Activated CD4-positive, alpha-beta T cell treated with anti-CD3 and anti-CD28 coated beads for 1 hour (primary cell): Measurements from ENCODE around the gene VRK3.
A peak's percentile ranks its signal among the peaks of the same experiment; 100 is the strongest.

ENCODE experiments used
- DNase-seq: peaks from one replicate; pipeline ENCODE4 v3.0.0-alpha.2; 2020

VRK3 gene

DNA sequence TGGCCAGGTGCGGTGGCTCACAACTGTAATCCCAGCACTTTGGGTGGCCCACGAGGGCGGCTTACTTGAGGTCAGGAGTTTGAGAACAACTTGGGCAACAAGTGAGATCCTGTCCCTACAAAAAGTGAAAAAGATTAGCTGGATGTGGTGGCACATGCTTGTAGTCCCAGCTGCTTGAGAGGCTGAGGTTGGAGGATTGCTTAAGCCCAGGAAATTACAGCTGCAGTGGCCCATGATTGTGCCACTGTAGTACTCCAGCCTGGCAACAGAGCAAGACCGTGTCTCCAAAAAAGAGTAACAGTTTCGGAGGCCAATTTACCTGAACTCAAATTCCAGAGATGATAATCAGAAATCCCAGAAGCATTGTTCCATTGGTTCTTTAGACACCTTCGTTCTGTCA, 5.1 kb upstream of the VRK3 start:
- no peak for DNase-seq

DNA sequence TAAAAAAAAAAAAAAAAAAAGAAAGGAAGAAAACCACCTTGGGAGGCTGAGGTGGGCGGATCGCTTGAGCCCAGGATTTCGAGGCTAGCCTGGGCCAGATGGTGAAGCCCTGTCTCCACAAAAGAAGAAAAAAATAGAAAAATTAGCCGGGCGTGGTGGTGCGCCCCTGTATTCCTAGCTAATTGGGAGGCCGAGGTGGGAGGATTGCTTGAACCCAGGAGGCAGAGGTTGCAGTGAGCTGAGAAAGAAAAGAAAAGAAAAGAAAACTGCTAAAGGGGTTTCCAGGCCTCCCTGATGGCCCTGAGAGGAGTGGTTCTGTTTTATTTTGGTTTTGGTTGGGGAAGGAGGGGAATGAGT, 1.4 kb upstream of the VRK3 start:
- no peak for DNase-seq

DNA sequence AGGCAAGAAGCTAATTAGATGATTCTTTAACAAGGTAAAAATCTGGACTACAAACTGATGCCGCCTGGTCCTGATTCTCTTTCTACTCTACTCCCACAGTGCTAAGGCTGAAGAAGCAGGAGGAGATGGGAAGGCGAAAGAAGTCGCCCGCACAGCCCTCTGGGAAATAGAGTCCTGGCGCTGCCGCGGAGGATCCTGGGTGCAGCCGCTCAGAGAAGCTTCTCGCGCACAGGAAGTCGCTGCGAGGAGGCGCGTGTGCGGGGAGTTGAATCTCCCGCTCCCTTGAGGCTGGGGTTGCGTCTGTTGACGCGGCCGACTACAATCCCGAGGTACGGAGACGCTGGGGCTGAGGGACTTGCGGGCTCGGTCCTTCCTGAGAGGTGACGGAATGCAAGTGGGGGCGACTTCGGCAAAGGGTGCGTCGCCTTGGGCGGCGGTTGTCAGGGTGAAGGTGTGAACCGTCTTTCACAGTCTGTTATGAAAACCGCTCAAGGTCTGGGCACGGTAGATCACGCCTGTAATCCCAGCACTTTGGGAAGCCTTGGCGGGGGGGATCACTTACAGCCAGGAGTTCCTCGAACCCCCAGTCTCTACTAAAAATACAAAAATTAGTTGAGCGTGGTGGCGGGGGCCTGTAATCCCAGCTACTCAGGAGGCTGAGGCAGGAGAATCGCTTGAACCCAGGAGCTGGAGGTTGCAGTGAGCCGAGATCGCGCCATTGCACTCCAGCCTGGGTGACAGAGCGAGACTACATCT, 800 bp upstream of the VRK3 start, which contains the start of gene ZNF473:
TSS of gene ZNF473 (plus strand) at position 212 of the 756 bp plus-strand sequence. CDS start 5,078 bp downstream, outside the sequence.
- peak; percentile 88 for DNase-seq

DNA sequence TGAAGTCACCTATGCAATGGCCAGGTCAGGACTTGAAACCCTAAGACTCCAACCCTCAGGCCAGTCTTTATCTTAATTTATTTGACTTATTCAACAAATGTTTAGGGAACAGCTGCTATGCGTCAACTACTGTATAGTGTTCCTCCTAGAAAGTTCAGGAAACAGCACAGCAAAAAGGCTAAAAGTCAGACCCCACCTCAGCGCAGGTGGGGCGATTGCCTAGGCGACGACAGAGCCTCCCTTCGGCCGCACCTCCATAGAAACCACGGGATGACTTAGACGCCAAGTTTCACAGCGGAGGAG, 502 bp downstream of the VRK3 start:
- no peak for DNase-seq

DNA sequence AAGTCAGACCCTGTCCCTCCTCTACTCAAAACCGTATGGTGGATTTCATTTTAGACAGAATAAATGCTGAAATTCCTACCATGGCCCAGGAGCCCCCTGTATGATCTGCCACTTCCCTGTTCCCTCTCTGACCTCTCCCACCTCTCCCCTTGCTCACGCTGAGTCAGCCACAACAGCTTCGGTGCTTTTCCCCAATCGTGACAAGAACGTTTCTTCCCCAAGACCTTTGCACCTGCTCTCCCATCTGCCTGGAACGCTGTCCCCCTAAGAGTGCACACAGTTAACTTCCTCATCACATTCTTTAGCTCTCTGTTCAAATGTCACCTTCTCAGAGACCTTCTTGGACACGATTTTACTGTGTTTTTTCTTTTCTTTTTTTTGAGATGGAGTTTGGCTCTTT, 2.3 kb downstream of the VRK3 start:
- DNase-seq, result no peak

DNA sequence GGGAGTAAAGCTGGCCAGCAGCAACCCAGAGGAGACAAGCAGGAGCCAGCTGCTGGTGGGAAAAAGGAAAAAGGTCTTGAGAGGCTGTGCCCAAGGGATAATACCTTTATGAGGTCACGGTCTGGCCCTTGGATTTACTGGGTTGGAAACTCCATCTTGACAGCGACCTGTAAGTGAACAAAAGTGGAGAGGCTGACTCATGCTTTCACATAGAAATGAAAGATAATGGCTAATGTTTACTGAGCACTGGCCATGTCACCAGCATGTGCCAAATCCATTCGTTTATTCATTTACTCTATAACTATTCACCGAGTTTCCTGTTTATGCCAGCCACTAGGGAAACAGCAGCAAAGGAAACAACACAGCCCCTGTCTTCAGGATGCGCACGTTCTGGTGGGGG, 4.7 kb downstream of the VRK3 start:
- no peak for DNase-seq

DNA sequence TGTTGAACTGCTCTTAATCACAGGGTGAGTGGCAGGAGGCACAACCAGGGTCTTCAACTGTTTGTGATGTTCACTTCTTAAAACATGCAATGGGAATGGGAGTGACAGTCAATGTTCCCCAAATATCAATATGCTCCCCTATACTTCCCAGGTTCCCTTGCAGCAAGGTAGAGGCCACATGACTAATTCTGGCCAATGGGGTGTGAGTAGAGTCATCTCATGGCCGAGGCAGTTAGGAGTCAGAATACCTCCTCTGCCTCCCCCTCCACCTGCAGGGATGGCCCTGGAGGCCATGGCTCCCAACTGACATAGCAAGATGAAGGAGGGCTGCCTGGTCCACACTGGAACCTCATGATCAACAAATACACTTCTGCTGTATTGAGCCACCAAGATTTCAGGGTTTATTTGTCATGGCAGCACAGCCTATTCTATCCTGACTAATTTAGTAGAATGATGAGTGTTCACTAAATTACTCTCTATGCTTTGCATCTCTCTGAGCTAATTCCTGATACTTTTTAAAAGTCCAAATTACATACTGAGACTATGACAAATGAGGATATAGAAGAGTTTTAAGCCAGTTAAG, 8.9 kb downstream of the VRK3 start:
- DNase-seq, result no peak

DNA sequence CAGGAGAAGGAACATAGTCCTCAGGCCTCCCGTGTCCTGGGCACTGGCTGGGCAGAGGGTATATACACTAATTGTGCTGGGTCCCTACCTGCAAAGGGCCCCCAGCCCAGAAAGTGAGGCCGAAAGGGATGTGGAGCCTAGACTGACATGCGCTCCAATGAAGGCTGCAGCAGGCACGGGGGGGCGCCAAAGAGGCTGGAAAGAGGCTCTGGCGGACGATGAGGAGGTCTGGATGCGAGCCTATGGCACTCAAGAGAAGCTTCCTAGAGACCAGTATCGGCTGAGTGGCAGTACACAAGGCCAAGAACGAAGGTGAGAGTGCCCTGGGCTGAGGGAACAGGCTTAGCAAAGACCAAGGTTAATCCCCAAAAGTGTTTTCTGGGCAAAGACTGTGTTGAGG, 16.6 kb downstream of the VRK3 start:
- DNase-seq, result no peak

DNA sequence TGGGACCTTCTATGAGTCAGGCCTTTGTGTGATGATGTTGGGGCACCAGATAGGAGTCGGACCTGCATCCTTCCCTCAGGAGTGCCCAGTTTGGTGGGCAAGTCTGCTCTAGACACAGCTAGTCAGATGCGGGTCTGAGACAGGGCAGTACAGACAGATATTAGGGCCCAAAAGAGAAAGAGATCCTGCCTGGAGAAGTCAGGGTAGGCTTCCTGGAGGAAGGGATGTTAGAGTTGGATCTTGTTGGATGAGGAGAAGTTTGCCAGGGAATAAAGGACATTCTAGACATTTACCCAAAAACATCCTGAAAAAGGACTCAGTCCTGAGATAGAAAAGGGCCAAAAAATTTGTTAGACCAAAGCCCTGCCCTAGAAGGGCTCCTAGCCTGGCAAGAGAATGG, 17.2 kb downstream of the VRK3 start:
- no peak for DNase-seq

DNA sequence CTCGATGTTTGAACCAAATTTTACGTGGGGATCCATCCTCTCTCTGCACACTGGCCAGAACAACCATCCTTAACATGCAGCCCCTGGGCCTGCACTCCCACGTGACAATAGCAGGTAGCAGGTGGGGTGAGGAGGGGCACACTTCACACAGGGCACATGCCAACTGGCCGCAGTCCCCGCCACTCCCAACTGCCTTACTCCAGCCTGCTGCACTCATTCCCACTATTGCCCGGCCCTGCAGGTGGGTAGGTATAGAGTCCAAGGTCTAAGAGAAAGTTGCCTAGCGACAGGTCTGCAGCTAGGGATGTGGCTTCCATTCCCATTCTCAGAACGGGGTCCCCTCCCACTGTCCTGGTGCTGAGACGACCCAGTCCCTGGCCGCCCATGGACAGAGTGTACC, 18.0 kb downstream of the VRK3 start:
- DNase-seq, result no peak

DNA sequence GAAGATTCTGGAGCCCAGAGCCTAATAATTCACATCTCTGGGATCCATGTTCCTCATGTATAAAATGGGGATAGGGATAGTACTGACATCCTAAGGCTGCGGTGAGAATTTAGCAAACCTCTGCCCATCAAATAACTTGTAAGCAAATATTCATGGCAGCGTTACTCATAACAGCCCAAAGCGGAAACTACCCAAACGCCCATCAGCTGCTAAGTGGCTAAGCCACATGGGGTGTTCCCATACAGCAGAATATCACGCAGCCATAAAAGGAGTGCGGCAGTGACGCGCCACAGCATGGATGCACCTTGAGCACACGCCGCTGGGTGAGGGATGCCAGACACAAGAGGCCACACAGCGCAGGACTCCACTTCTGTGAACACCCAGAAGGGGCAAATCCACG, 19.7 kb downstream of the VRK3 start:
- DNase-seq, result no peak

DNA sequence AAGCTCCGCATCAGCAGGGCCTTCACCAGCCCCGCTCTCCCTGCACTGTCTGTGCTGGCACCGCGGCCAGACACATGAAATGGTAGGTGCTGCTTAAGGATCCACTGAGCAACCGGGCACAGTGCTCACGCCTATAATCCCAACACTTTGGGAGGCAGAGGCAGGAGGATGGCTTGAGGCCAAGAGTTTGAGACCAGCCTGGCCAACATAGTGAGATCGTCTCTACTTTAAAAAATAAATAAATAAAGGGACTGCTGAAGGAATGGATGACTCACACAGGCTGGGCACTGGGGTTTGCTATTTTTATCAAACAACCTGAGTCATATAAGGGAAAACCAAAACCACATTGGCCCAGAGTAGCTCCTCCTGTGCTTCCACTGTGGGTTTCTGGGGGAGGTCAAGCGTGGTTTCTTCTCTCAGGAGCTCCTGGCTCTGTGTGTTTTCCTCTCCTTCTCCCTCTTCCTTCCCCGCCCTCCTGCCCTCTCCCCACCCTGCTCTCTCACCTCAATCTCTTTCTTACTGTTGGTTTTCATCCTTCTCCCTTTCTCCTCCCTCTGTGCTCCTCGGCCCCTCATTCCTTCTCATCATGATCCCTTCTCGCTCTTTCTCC, 21.3 kb downstream of the VRK3 start:
- DNase-seq, result no peak

DNA sequence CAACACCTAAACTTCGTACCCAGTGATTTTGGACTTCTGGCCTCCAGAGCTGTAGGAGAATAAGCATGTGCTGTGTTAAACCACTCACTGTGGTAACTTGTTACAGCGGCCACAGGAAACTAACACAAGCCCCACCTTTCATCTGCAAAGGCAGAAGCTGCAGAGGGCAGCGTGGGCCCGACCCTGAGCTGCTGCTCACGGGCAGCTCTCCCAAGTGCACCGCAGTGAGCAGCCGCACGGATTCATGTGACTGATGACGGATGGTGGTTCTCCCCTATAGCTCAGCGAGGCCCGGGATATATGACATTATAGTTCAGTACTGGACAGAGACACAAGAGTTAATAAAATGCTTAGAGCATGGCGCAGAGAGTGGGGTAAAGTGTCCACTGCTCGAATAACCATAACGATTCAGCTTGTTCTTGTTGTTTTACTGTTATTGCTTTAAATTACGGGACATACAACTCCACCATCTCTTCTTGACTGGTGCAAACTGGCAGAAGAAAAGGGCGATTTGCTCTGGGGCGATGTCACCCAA, 21.9 kb downstream of the VRK3 start:
- DNase-seq, result no peak

DNA sequence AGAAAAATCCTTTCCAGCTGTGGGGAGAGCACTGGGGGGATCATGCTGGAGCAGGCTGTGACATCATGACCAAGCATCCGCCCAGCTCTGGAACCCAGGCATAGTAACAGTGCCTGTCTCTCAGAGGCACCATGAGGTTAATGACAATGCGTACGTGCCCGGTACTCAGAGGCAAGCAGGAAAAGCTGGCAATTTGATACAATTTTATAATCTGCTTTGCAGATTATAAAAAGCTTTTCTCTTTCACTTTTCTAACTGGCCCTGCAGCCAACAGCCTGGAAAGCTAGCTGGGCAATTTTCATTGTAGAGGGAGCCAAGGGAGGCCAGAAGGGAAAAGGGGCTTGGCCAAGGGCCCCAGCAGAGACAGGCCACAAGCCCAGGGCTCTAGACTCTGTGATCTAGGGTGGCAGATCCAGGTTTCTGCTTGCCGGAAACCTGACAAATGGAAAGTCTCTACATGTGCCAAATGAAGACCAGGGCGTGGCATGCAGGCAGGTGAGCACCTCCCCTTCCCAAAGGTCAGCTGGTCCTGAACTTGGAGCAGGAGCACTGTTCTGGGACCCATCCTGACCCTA, 22.7 kb downstream of the VRK3 start:
- no peak for DNase-seq

DNA sequence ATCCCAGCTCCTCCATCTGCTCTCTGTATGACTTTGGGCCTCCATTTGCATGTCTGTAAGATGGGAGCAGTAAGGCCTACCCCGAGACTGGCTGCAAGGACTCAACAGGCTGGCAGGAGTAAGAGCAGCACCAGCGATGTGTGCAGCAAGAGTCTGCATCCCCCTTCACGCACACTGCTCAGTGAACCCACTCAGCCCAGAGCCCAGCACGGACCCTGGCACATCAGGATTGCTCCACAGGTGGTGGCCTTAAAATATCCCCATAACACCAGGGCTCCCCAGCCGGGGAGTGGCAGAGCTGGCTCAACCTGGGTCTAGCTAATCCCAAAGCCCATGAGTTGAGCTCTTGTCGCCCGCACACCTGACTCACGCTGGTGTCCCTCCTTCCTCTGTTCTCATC, 23.4 kb downstream of the VRK3 start:
- DNase-seq, result no peak

DNA sequence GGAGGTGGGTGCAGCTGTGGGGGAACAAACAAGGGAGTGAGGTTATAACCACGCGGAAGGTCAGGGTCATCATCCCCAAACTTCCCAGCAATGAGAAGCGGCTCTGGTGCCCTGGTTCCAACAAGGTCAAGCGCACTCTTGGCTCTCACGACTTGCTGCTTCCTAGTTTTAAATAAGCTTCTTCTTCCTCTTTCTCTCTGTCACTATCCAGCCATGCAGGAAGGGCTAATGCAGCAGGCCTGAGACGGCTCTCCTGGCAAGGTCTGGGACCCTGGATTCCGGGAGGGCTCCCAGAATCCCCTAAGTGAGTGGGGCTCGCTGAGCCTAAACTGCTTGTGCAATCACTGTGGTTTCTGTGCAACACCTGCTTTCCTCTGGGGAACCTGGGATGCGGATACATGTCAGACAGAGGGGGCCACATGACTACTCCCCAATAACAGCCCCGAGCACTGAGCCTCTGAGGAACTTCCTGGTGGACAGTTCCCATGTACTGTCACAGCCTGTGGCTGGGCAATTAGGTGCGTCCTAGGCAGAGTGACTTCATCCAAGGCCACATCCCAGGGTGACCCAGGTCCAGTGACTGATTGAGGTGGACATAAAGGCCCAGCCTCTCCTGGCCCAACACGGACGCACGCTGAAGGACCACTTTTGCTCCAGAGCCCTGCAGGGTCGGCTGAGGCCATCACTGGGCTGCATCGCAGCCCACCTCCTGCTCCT, 24.2 kb downstream of the VRK3 start:
- DNase-seq, result no peak

DNA sequence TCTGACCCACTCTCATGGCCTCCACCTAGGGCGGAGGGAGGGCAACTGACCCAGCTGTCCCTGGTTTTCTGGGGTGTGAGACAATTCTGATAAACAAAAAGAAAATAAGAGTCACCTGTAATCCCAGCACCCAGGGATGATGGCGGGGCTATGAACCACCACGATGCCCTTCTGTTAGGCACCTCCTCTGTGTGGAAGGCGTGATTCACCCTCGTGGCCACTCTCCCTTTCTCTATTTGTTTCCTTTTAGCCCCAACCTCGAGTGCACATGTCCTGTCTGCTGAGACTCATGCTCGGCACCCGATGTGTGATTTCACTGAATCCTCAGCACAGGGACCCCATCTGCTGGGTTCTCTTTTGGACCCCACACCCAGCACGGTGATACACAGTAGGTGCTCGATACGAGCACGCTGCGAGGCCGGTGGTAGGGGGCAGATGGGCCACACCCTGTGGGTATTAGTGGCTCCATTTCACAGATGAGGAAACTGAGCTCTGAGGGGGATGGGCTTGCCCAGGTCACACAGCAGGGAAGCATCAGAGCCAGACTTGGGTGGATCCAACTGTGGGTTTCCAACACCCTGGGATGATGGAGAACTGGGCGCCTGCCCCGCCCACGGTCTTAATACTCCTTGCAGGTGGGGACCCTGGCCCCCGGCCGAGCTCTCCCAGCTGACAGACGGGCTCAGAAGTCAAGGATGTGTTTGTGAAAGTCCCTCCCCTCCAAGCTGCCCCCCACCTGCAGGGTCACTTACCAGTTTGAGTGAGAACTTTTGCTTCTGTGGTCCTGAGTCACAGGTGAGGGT, 24.9 kb downstream of the VRK3 start:
- no peak for DNase-seq

DNA sequence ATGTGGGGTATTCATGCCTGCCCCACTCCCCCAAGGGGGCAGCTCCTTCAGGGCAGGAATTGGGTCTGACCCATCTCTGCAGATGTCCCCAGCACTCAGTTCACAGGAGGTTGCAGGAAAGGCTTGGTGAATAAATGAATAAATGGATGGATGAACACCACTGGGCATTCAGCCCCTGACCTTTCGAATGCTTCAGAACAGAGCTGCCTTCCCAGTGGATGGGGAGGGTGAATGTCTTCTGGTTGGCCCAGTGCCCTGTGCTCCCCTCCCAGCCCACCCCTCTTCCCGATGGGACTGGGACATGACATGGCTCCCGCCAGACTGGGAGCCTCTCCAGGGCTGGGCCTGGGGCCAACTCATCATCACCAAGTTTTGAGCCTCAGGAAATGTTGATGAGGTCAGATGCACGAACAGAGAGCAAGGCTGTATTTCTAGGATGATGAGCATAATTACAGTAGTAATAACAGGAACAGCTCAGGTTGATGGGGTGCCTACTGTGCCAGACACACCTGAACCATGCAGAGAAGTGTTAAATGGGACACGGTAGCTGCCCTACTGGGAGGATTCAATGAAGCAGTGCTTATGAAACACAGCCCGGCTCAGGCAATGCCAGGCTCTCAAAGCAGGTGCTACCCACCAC, 25.7 kb downstream of the VRK3 start:
- no peak for DNase-seq

DNA sequence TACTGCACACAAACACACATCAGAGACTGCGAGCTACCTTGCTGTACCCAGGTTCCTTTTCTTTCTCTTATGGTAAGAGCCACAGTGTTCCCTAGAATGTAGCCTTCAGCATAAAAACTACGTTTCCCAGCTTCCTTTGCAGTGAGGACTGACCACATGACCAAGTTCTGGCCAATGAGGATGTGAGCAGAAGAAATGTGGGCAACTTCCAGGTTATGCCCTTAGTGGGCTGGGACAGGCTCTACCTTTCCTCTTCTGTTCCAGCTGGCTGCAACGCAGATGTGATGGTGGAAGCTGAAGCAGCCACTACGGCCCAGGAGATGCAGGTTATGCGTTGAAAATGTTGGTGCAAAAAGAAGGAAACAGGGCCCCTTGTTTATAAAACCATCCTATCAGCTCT, 27.5 kb downstream of the VRK3 start:
- no peak for DNase-seq

DNA sequence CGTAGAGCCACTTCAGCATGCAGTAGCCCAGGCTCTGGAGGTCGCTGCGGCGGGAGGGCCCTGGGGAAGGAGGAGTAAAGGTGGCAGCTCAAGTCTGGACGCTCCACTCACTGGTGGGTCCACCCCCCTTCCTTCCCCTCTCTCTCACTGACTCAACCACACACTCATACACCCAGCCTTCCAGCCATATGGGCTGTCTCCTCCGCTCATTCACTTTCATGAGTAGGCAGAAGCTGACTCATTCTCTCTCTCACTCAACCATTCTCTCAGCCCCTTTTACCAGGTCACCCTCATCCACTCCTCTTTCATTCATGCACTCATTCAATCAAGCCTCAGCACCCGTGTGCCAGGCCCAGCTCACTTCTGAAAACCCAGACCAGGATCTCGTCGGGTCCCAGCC, 36.7 kb downstream of the VRK3 start:
- DNase-seq, result no peak

DNA sequence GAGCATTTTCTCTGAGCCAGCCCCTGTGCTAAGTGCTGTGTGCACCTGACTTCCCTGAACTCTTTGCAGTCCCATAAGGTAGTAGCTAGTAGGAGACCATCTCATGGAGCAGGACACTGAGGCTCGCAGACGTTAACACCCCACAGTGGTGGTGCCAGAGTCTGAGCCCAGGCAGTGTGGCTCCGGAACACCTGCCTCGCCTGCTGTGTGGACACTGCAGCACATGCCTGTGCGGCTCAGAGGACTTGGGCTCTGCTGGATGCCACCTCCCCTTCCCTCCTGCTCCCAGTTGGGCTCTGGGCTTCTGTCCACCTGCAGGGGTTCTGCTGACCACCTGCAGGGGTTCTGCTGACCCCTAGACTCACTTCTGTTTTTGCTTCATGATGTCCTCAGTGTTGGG, 37.2 kb downstream of the VRK3 start:
- DNase-seq, result no peak

DNA sequence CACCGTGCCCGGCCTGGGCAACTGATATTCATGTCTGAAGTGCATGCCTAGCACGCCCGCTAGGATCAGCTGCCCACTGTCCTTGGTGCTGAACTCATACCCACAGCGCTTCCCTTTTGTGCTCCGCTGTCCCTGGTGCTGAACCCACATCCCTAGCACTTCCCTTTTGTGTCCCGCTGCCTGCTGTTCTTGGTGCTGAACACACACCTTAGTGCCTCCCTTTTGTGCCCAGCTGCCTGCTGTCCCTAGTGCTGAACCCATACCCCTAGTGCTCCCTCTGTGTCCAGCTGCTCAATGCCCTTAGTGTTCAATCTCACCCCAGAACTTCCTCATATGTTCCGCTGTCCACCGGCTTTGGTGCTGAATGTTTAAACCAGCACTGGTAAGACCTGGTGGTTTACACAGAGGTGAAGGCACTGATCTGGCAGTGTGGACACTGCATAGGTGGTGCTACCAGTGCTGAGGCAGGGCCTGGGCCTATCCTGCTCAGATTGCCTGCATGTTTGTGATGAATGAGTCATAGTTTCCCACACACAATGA, 37.9 kb downstream of the VRK3 start:
- DNase-seq, result peak; percentile 48
